MM.1S (cell line): ENCODE results near the gene FAF1.
A peak's percentile ranks its signal among the peaks of the same experiment; 100 is the strongest.
"Not testable (repeated sequence)": the region's sequence is repeated elsewhere in the genome, so short reads cannot be mapped to it uniquely, and the experiment has no call there.

Experiments used
- DNase-seq: peaks from one replicate; pipeline ENCODE4 v3.0.0-alpha.2; 2015
- H2AFZ ChIP-seq: fragments of 300-600 bp; sonication (generic); 2 replicates; pipeline ENCODE4 v1.6.0; 2016; ENCODE audit warnings: antibody characterized with exemption, low read length
- H3F3A ChIP-seq: fragments of 300-600 bp; sonication (generic); 2 replicates; pipeline ENCODE4 v1.6.1; 2016; ENCODE audit warnings: mild to moderate bottlenecking, antibody characterized with exemption, low read length, moderate library complexity, mixed read lengths; ENCODE audit not compliant: insufficient read depth
- H3K27ac ChIP-seq: fragments of 300-600 bp; sonication (generic); 2 replicates; pipeline ENCODE4 v1.5.1; 2016; ENCODE audit warnings: mild to moderate bottlenecking, low read length
- H3K27me3 ChIP-seq: fragments of 300-600 bp; sonication (generic); replicated peaks from 2 replicates; pipeline ENCODE4 v1.6.0; 2016; ENCODE audit warnings: low read length; ENCODE audit not compliant: insufficient read depth
- H3K36me3 ChIP-seq: fragments of 300-600 bp; sonication (generic); replicated peaks from 2 replicates; pipeline ENCODE4 v1.6.1; 2016; ENCODE audit warnings: mild to moderate bottlenecking, low read length, mixed read lengths; ENCODE audit not compliant: insufficient read depth
- H3K4me1 ChIP-seq: fragments of 300-600 bp; sonication (generic); 2 replicates; pipeline ENCODE4 v1.6.1; 2016; ENCODE audit warnings: low read length, mixed read lengths
- H3K4me2 ChIP-seq: fragments of 300-600 bp; sonication (generic); 2 replicates; pipeline ENCODE4 v1.6.0; 2016; ENCODE audit warnings: low read depth, low read length
- H3K4me3 ChIP-seq: fragments of 300-600 bp; sonication (generic); 2 replicates; pipeline ENCODE4 v1.5.1; 2016; ENCODE audit warnings: low read length, mixed read lengths
- H3K79me2 ChIP-seq: fragments of 300-600 bp; sonication (generic); 2 replicates; pipeline ENCODE4 v1.6.1; 2016; ENCODE audit warnings: mixed run types, low read length, mixed read lengths
- H3K9ac ChIP-seq: fragments of 300-600 bp; sonication (generic); 2 replicates; pipeline ENCODE4 v1.6.1; 2016; ENCODE audit warnings: low read length, mixed read lengths
- H3K9me2 ChIP-seq: fragments of 300-600 bp; sonication (generic); replicated peaks from 2 replicates; pipeline ENCODE4 v1.6.1; 2016; ENCODE audit warnings: mild to moderate bottlenecking, low read length, mixed read lengths; ENCODE audit not compliant: insufficient read depth
- H3K9me3 ChIP-seq: fragments of 300-600 bp; sonication (generic); replicated peaks from 2 replicates; pipeline ENCODE4 v1.6.1; 2016; ENCODE audit warnings: mild to moderate bottlenecking, low read length, mixed read lengths; ENCODE audit not compliant: insufficient read depth
- H4K20me1 ChIP-seq: fragments of 300-600 bp; sonication (generic); 2 replicates; pipeline ENCODE4 v1.6.1; 2016; ENCODE audit warnings: mild to moderate bottlenecking, low read length, moderate library complexity, mixed read lengths; ENCODE audit not compliant: insufficient read depth
- EZH2 ChIP-seq: fragments of 300-600 bp; sonication (generic); optimal IDR thresholded peaks from 2 replicates; pipeline ENCODE3; 2017; ENCODE audit warnings: low read depth, mild to moderate bottlenecking, antibody characterized with exemption, low read length, mixed read lengths
- EZH2phosphoT487 ChIP-seq: fragments of 300-600 bp; sonication (generic); IDR thresholded peaks from 2 replicates; pipeline ENCODE4 v1.6.1; 2018; ENCODE audit warnings: antibody characterized with exemption, low read length
- TF ChIP-seq, protein P1 (sequence below): fragments of 300-600 bp; sonication (generic); IDR thresholded peaks from 2 replicates; pipeline ENCODE4 v1.5.1; 2016; ENCODE audit warnings: antibody characterized with exemption, low read length, mixed read lengths

The FAF1 gene

DNA sequence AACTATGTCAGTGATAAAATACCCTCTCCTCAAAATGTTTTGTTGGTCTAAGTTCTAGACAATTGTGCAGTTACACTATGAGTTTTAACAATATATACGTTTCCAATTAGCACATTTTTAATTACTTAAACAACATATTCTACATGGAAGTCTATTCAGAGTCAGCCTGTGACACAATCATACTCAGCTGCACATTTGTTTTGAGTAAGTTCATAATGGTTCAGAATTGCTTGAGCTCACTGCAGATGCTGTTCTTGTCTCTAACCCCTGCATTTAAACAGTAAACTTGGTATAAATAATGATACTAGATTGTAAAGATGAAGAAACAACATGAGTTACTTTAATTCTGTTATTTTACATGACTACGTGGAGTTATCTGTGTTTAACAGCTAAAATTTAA is 40.6 kb upstream of the FAF1 start:
- 0 out of 2 replicates have a peak overlapping the region, but pooled peaks have one; percentile 3 for H3K4me2 ChIP-seq
- H3K36me3 ChIP-seq: no peaks in the 10 kb centered on the region
- H3K9me3 ChIP-seq: no peaks in the 10 kb centered on the region
- H3K79me2 ChIP-seq: no peaks in the 10 kb centered on the region
- H2AFZ ChIP-seq: no peak overlapping the region
- H3K27me3 ChIP-seq: no peaks in the 10 kb centered on the region
- H3K4me1 ChIP-seq: peaks cover 10% of the 10 kb centered on the region
- DNase-seq: no peak
- H3F3A ChIP-seq: no peaks in the 10 kb centered on the region; the same call in 1 of the 2 replicates
- no peaks in the 10 kb centered on the region for H3K9me2 ChIP-seq
- TF ChIP-seq EZH2phosphoT487: no peak
- TF ChIP-seq EZH2: no peak
- TF ChIP-seq, protein P1, sequence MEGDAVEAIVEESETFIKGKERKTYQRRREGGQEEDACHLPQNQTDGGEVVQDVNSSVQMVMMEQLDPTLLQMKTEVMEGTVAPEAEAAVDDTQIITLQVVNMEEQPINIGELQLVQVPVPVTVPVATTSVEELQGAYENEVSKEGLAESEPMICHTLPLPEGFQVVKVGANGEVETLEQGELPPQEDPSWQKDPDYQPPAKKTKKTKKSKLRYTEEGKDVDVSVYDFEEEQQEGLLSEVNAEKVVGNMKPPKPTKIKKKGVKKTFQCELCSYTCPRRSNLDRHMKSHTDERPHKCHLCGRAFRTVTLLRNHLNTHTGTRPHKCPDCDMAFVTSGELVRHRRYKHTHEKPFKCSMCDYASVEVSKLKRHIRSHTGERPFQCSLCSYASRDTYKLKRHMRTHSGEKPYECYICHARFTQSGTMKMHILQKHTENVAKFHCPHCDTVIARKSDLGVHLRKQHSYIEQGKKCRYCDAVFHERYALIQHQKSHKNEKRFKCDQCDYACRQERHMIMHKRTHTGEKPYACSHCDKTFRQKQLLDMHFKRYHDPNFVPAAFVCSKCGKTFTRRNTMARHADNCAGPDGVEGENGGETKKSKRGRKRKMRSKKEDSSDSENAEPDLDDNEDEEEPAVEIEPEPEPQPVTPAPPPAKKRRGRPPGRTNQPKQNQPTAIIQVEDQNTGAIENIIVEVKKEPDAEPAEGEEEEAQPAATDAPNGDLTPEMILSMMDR: no peak
- no peak overlapping the region for H3K4me3 ChIP-seq
- peak overlapping the region; percentile 18; the same call in 1 of the 2 replicates for H3K27ac ChIP-seq
- no peak overlapping the region for H3K9ac ChIP-seq
- H4K20me1 ChIP-seq: no peaks in the 10 kb centered on the region

DNA sequence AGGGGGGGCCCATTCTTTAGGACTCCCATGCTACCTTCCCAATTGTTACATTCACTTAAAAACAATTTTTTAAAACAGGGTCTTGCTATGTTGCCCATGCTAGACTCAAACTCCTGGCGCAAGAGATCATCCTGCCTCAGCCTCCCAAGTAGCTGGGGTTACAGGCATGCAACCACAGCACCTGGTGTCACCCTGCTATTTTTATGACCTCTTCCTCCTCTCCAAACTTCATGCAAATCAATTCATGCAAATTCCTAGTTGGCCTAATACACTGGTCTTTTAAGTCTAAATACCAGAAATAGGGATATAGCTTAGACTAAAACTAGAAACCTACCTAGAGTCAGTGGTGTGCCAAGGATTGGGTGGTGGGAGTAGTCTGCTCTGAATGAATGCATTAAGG is 40.1 kb upstream of the FAF1 start:
- Histone ChIP-seq H4K20me1 (no peaks in the 10 kb centered on the region), H3K36me3 (no peaks in the 10 kb centered on the region), H3F3A (no peaks in the 10 kb centered on the region; the same call in 1 of the 2 replicates), H2AFZ (0 out of 2 replicates have a peak overlapping the region, but pooled peaks have one; percentile 29), H3K27ac (peak overlapping the region; percentile 18; the same call in 1 of the 2 replicates), H3K4me1 (peaks cover 10% of the 10 kb centered on the region), H3K4me3 (no peak overlapping the region), H3K79me2 (no peaks in the 10 kb centered on the region), H3K27me3 (no peaks in the 10 kb centered on the region), H3K9me2 (no peaks in the 10 kb centered on the region), H3K9me3 (no peaks in the 10 kb centered on the region), H3K4me2 (0 out of 2 replicates have a peak overlapping the region, but pooled peaks have one; percentile 3), H3K9ac (no peak overlapping the region)
- peak; percentile 64 for DNase-seq
- TF ChIP-seq, protein P1: no peak
- TF ChIP-seq EZH2 (no peak), EZH2phosphoT487 (no peak)

DNA sequence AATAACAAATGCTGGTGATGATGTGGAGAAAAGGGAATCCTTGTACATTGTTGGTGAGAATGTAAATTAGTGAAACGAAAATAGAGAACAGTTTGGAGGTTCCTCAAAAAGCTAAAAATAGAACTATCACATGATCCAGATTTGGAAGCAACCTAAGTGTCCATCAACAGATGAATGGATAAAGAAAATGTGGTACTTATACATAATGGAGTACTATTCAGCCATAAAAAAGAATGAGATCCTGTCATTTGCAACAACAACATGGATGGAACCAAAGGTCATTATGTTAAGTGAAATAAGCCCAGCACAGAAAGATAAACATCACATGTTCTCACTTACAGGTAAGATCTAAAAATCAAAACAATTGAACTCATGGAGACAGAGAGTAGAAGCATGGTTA is 39.3 kb upstream of the FAF1 start:
- not testable (repeated sequence) for H3K9me3 ChIP-seq

DNA sequence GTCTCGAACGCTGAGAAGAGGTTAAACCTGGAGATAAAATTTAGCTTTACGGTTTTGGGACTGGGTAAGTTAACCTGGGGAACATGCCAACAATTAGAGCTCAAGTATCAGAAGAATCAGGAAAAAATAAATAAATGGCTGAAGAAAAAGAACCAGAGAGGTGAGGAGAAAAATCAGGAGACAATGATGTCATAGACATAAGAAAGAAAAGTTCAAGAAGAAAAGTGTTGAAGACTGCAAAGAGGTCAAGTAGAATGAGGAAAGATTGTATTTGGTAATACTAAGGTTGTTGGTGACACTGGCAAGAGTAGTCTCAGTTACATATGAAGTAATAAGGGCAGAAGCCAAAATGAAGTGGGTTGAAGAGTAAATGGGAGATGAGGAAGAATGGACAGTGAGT is 36.0 kb upstream of the FAF1 start:
- no peaks in the 10 kb centered on the region for H3K36me3 ChIP-seq
- no peaks in the 10 kb centered on the region for H4K20me1 ChIP-seq
- no peaks in the 10 kb centered on the region; the same call in 1 of the 2 replicates for H3F3A ChIP-seq
- TF ChIP-seq EZH2phosphoT487 (no peak), EZH2 (no peak)
- TF ChIP-seq, protein P1: no peak
- no peak overlapping the region for H3K4me3 ChIP-seq
- peaks cover 10% of the 10 kb centered on the region for H3K4me1 ChIP-seq
- no peak for DNase-seq
- no peak overlapping the region for H3K27ac ChIP-seq
- no peak overlapping the region for H3K4me2 ChIP-seq
- no peaks in the 10 kb centered on the region for H3K27me3 ChIP-seq
- no peak overlapping the region for H2AFZ ChIP-seq
- no peaks in the 10 kb centered on the region for H3K9me3 ChIP-seq
- no peaks in the 10 kb centered on the region for H3K9me2 ChIP-seq
- H3K9ac ChIP-seq: no peak overlapping the region
- H3K79me2 ChIP-seq: no peaks in the 10 kb centered on the region

More for the DNA sequence above, 39.3 kb upstream of the FAF1 start:
- not testable (repeated sequence) for H2AFZ ChIP-seq, H3K36me3 ChIP-seq, H3K27me3 ChIP-seq, H3K4me2 ChIP-seq, H3K27ac ChIP-seq, DNase-seq, H3K9ac ChIP-seq, H3K79me2 ChIP-seq, H4K20me1 ChIP-seq, H3K9me2 ChIP-seq, H3K4me3 ChIP-seq, H3F3A ChIP-seq
- peaks cover 10% of the 10 kb centered on the region for H3K4me1 ChIP-seq
